Breast epithelium (tissue), 4 donors: ENCODE data around the gene TSPAN32. TPM values are rescaled to one million over a fixed set of nuclear protein-coding genes. Genes with fewer than 3 reads are reported as not detected.

Experiments
- DNase-seq, 2 donors: peaks; one replicate each; pipeline ENCODE4 v3.0.0-alpha.2; 2019; ENCODE audit warnings: low spot score in 2 of 2
- H3K27ac ChIP-seq, 2 donors: fragments of 200-600 bp; sonication (generic) in 1 of 2; one replicate each; pipeline ENCODE4 v1.5.1; 2016 to 2019; ENCODE audit warnings: mild to moderate bottlenecking in 1 of 2
- H3K27me3 ChIP-seq, 2 donors: fragments of 200-600 bp; sonication (generic) in 1 of 2; one replicate each; pipeline versions ENCODE4 v1.5.1 to v1.6.0; 2017 to 2019; ENCODE audit warnings: control low read depth in 1 of 2, mild to moderate bottlenecking in 1 of 2
- H3K36me3 ChIP-seq: fragments of 200-600 bp; one replicate; pipeline ENCODE4 v1.5.1; 2019
- H3K4me1 ChIP-seq, 2 donors: fragments of 200-600 bp; sonication (generic); one replicate each; pipeline ENCODE4 v1.5.1; 2016 to 2019; ENCODE audit warnings: control low read depth in 1 of 2
- H3K4me3 ChIP-seq, 3 donors: fragments of 200-600 bp; sonication (generic); 1 replicate in 2 of 3; 2 replicates in 1 of 3; pipeline ENCODE4 v1.5.1; 2016 to 2019; ENCODE audit warnings: mild to moderate bottlenecking in 3 of 3, moderate library complexity in 2 of 3
- H3K9me3 ChIP-seq, 2 donors: fragments of 200-600 bp; sonication (generic) in 1 of 2; one replicate each; pipeline ENCODE4 v1.5.1; 2016 to 2019; ENCODE audit warnings: control low read depth in 1 of 2
- CTCF ChIP-seq, 3 donors: fragments of 450-650 bp; IDR thresholded peaks; one replicate each; pipeline ENCODE4 v1.5.1; 2016 to 2017; ENCODE audit warnings: antibody characterized with exemption in 3 of 3, mild to moderate bottlenecking in 3 of 3, moderate library complexity in 3 of 3
- POLR2A ChIP-seq: fragments of 450-650 bp; IDR thresholded peaks from one replicate; pipeline ENCODE4 v1.6.1; 2016; ENCODE audit warnings: antibody characterized with exemption, mild to moderate bottlenecking, moderate library complexity
- POLR2AphosphoS5 ChIP-seq, 3 donors: sonication (generic); formaldehyde crosslinking; IDR thresholded peaks; one replicate each; pipeline ENCODE4 v1.6.1; 2017; ENCODE audit warnings: antibody characterized with exemption in 3 of 3
- intact Hi-C: fragments of 100-400 bp; cut with DNase I; formaldehyde crosslinking; loops from one replicate; pipeline ENCODE4 v1.15.1; 2023; ENCODE audit warnings: low total_unique reads
- total RNA-seq, 3 donors: library from RNA; depleted of rRNA; stranded (reverse); fragments of >200 nt; gene quantifications; one replicate each; pipeline ENCODE4 v1.1.0, GENCODE V29; 2016

TSPAN32 gene
- total RNA-seq, 3 donors from 2014 or later, result 0.33 to 2.4 (median 1.0) TPM

GRCh38 chr11:2273771-2274170 is 28.0 kb upstream of the TSPAN32 start:
- Histone ChIP-seq H3K4me1 (peaks cover 6 to 14% of the 10 kb centered on the region in 2 donors), H3K27me3 (peaks cover 10 to 12% of the 10 kb centered on the region in 2 donors), H3K9me3 (no peaks in the 10 kb centered on the region), H3K27ac (peak overlapping the region; percentile 29 to 38), H3K4me3 (no peak overlapping the region), H3K36me3 (no peaks in the 10 kb centered on the region)
- DNase-seq, result peak; percentile 69 to 72
- TF ChIP-seq POLR2AphosphoS5 (IDR thresholded peaks at IDR 0.05), result peak in 1 of 3 donors; percentile 18
- no peak for TF ChIP-seq CTCF (IDR thresholded peaks at IDR 0.05)
- intact Hi-C loops, result no loop called here

- H3K4me1 ChIP-seq, result peaks cover 0 to 5% of the 10 kb centered on the region in 2 donors
- no peaks in the 10 kb centered on the region for H3K36me3 ChIP-seq
- no peak for TF ChIP-seq CTCF (IDR thresholded peaks at IDR 0.05)
- TF ChIP-seq POLR2AphosphoS5 (IDR thresholded peaks at IDR 0.05), result no peak
- TF ChIP-seq POLR2A, result no peak
- H3K27ac ChIP-seq, result no peak overlapping the region
- intact Hi-C loops, result no loop called here
- DNase-seq, result peak; percentile 12 to 35
- peaks cover 5 to 7% of the 10 kb centered on the region in 2 donors for H3K27me3 ChIP-seq
- H3K9me3 ChIP-seq, result peaks cover 0 to 4% of the 10 kb centered on the region in 2 donors
- H3K4me3 ChIP-seq, result no peak overlapping the region
Measured at GRCh38 chr11:2275334-2276279, 26.2 kb upstream of the TSPAN32 start.

GRCh38 chr11:2276280-2277007 is 25.4 kb upstream of the TSPAN32 start:
- DNase-seq, result peak; percentile 12 to 40
- Histone ChIP-seq H3K4me3 (no peak overlapping the region), H3K27ac (peak overlapping the region; percentile 41 to 75), H3K9me3 (peaks cover 0 to 4% of the 10 kb centered on the region in 2 donors), H3K36me3 (no peaks in the 10 kb centered on the region), H3K27me3 (no peaks in the 10 kb centered on the region), H3K4me1 (no peaks in the 10 kb centered on the region)
- TF ChIP-seq CTCF (IDR thresholded peaks at IDR 0.05) (no peak), POLR2AphosphoS5 (IDR thresholded peaks at IDR 0.05) (no peak), POLR2A (no peak)
- intact Hi-C loops, result no loop called here

- H3K27me3 ChIP-seq, result no peaks in the 10 kb centered on the region
- peak overlapping the region; percentile 41 to 75 for H3K27ac ChIP-seq
- H3K4me1 ChIP-seq, result no peaks in the 10 kb centered on the region
- H3K36me3 ChIP-seq, result no peaks in the 10 kb centered on the region
- no peak for TF ChIP-seq POLR2AphosphoS5 (IDR thresholded peaks at IDR 0.05)
- no peak for TF ChIP-seq POLR2A
- no peak for TF ChIP-seq CTCF (IDR thresholded peaks at IDR 0.05)
- no peak overlapping the region for H3K4me3 ChIP-seq
- intact Hi-C loops, result no loop called here
- H3K9me3 ChIP-seq, result peaks cover 0 to 4% of the 10 kb centered on the region in 2 donors
- DNase-seq, result peak; percentile 13 to 43
Measured at GRCh38 chr11:2277008-2277346, 24.8 kb upstream of the TSPAN32 start.
